ENCODE results near the gene LIN28B. TPM values are rescaled to one million over a fixed set of nuclear protein-coding genes. Genes with fewer than 3 reads are reported as not detected.
"Not testable (repeated sequence)": the region's sequence is repeated elsewhere in the genome, so short reads cannot be mapped to it uniquely, and the experiment has no call there.

Gene LIN28B
- total RNA-seq, 2 donors from 2014 or later, result not detected

- no peak overlapping the region for H3K4me3 ChIP-seq
- intact Hi-C loops (cut with DNase I), result no loop called here
- no peak overlapping the region for H3K27ac ChIP-seq
- no peaks in the 10 kb centered on the region for H3K36me3 ChIP-seq (replicated peaks in 1 of 2; ENCODE audit: insufficient read depth in 1 of 2, low read depth in 2 of 2)
- no peak for DNase-seq
- no peaks in the 10 kb centered on the region for H3K4me1 ChIP-seq
- TF ChIP-seq CTCF (IDR thresholded peaks at IDR 0.05) (no peak), POLR2A (IDR thresholded peaks at IDR 0.05) (no peak)
- WGBS, 2 donors, result 21 to 35% methylated on average over 2 of the region's 2 CpGs
- no peak for ATAC-seq
- peaks cover 0 to 16% of the 10 kb centered on the region in 2 donors for H3K27me3 ChIP-seq
- H3K9me3 ChIP-seq, result peaks cover 0 to 8% (median 0%) of the 10 kb centered on the region in 3 donors
These were observed 7.7 kb upstream of the LIN28B start for GRCh38 chr6:104949206-104949605.

DNA sequence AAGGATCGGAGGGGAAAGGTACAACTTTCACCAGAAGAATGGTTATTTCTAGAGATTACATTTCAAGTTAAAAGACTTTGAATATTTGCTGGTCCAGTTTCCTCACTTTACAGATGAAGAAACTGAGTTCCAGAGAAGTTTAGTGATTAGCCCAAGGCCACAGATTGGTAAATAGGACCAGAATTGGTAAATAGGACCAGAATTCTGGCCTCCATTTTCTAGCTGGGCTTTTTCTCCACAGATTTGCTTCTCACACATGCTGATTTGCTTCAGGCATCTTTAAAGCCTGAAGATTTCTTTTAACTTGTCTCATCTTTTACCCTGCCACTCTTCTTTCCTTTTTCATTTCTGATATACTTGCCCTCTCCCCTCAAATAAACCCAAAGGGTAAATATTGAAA is 5.2 kb upstream of the LIN28B start:
- H3K27me3 ChIP-seq, result peaks cover 0 to 33% of the 10 kb centered on the region in 2 donors

DNA sequence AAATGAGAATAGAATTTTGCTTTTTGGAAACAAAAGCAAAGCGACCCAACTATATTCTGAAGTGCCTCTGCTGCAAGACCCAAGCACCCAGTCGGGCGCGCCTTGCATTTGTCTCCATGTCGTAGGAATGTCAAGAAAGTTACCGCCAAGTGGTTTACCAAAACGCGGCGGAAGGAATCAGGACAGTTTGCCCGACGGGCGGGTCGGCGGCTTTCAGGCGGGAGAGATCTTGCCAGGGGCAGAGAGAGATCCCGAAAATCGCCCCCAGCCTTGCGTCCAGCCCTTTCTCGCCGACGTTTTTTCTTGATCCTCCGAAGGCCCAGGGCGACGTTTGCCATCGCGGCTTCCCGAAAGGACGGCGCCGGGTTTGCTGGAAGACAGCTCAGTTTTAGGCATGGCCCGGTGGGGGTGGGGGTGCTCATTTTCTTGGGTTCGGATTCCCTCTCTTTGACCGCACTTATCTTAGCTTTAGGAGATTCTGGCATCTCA is 4.0 kb upstream of the LIN28B start:
- H3K36me3 ChIP-seq (replicated peaks in 1 of 2; ENCODE audit: insufficient read depth in 1 of 2, low read depth in 2 of 2), result no peaks in the 10 kb centered on the region
- intact Hi-C loops (cut with DNase I), result no loop called here
- no peak overlapping the region for H3K27ac ChIP-seq
- TF ChIP-seq POLR2A (IDR thresholded peaks at IDR 0.05) (no peak), CTCF (IDR thresholded peaks at IDR 0.05) (no peak)
- H3K9me3 ChIP-seq, result peaks cover 0 to 8% (median 0%) of the 10 kb centered on the region in 3 donors
- ATAC-seq (no peak), DNase-seq (no peak)
- H3K27me3 ChIP-seq, result peaks cover 0 to 37% of the 10 kb centered on the region in 2 donors
- no peak overlapping the region for H3K4me3 ChIP-seq
- WGBS, 2 donors, result 6 to 15% methylated on average over 30 to 33 of the region's 33 CpGs
- H3K4me1 ChIP-seq, result peaks cover 7% of the 10 kb centered on the region

More for the DNA sequence above, 5.2 kb upstream of the LIN28B start:
- no peaks in the 10 kb centered on the region for H3K4me1 ChIP-seq
- H3K4me3 ChIP-seq, result no peak overlapping the region
- no peak for DNase-seq
- H3K36me3 ChIP-seq (replicated peaks in 1 of 2; ENCODE audit: insufficient read depth in 1 of 2, low read depth in 2 of 2), result no peaks in the 10 kb centered on the region
- ATAC-seq, result no peak
- H3K27ac ChIP-seq, result no peak overlapping the region
- TF ChIP-seq CTCF (IDR thresholded peaks at IDR 0.05) (no peak), POLR2A (IDR thresholded peaks at IDR 0.05) (no peak)
- intact Hi-C loops (cut with DNase I), result no loop called here
- 57 to 64% methylated on average over 1 of the region's 1 CpG for WGBS, 2 donors
- H3K9me3 ChIP-seq, result peaks cover 0 to 8% (median 0%) of the 10 kb centered on the region in 3 donors

GRCh38 chr6:104953400-104954189 is 3.3 kb upstream of the LIN28B start:
- intact Hi-C loops (cut with DNase I); H3K4me3 ChIP-seq; DNase-seq; H3K9me3 ChIP-seq; H3K4me1 ChIP-seq; H3K36me3 ChIP-seq (replicated peaks in 1 of 2; ENCODE audit: insufficient read depth in 1 of 2, low read depth in 2 of 2); H3K27ac ChIP-seq; ATAC-seq: not testable (repeated sequence)
- H3K27me3 ChIP-seq, result peaks cover 0 to 37% of the 10 kb centered on the region in 2 donors
- 5 to 11% methylated on average over 22 of the region's 22 CpGs for WGBS, 2 donors

- H3K4me1 ChIP-seq, result peaks cover 8% of the 10 kb centered on the region
- ATAC-seq (no peak), DNase-seq (no peak)
- no peak overlapping the region for H3K27ac ChIP-seq
- H3K4me3 ChIP-seq, result no peak overlapping the region
- TF ChIP-seq CTCF (IDR thresholded peaks at IDR 0.05), result no peak
- no peak for TF ChIP-seq POLR2A (IDR thresholded peaks at IDR 0.05)
- no peaks in the 10 kb centered on the region for H3K36me3 ChIP-seq (replicated peaks in 1 of 2; ENCODE audit: insufficient read depth in 1 of 2, low read depth in 2 of 2)
- 32 to 40% methylated on average over 4 of the region's 4 CpGs for WGBS, 2 donors
- peaks cover 0 to 8% (median 0%) of the 10 kb centered on the region in 3 donors for H3K9me3 ChIP-seq
- H3K27me3 ChIP-seq, result peaks cover 0 to 37% of the 10 kb centered on the region in 2 donors
- intact Hi-C loops (cut with DNase I), result no loop called here
These were observed 2.6 kb upstream of the LIN28B start for GRCh38 chr6:104954190-104954797.
